Rectal smooth muscle tissue (tissue), 1 donor: ENCODE results near the gene BBIP1.
"Not testable (repeated sequence)": the region's sequence is repeated elsewhere in the genome, so short reads cannot be mapped to it uniquely, and the experiment has no call there.

Experiments
- H3K27ac ChIP-seq: one replicate; pipeline ENCODE4 v1.7.0; 2013; ENCODE audit warnings: low read depth, low read length, inconsistent platforms
- H3K27me3 ChIP-seq: one replicate; pipeline ENCODE4 v1.7.0; 2013; ENCODE audit warnings: low read length; ENCODE audit not compliant: control insufficient read depth, insufficient read depth
- H3K36me3 ChIP-seq: one replicate; pipeline ENCODE4 v1.7.0; 2013; ENCODE audit warnings: low read length; ENCODE audit not compliant: control insufficient read depth, insufficient read depth
- H3K4me1 ChIP-seq: one replicate; pipeline ENCODE4 v1.7.0; 2013; ENCODE audit warnings: low read length; ENCODE audit not compliant: control insufficient read depth, insufficient read depth
- H3K4me3 ChIP-seq: one replicate; pipeline ENCODE4 v1.7.0; 2013; ENCODE audit warnings: low read length
- H3K9ac ChIP-seq: one replicate; pipeline ENCODE4 v1.7.0; 2013; ENCODE audit warnings: low read length

The BBIP1 gene

DNA sequence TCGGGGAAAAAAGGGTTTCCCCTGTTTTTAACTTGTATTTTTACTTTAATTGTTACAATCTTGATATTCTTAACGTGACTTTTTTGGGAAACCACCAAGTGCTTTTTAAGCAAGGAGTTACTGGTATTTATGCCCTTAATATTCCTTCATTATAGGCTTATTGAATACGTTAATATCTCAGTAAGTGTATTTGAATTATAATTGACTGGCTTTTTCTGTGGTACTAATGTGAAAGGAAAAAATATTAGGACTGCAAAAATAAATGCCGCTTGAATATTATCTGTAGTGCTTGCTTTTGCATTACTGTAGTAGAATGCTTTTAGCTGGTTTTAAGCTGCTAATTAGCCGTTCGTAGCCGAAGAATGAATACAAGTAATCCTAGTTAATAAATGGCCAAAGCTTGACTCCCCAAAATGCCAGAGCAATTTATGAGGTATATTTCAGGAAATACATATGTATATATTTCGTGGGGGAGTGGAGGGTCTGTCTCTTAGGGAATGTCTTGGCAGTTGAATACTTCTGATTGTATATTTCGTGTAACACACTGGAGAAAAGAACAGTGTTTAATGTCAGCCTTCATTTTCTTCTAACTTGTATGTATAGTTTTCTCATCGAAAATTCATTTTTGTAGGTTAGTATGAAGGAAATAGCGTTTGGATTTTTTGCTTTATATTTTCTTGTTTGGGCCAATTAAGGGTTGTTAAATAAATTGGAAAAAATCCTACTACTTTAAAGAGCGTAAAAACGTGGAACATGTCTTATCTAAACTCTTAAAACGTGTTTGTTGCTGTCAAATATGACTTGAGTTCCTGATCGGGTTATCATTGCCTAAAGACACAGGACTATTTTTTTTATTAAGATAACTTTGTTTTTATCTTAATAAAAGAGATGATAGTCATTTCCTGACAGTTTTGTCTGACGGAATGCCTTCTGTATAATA lies 45.7 kb downstream of the BBIP1 start:
- Histone ChIP-seq H3K27ac (peak overlapping the region; percentile 97), H3K27me3 (no peaks in the 10 kb centered on the region), H3K9ac (peak overlapping the region; percentile 2), H3K4me3 (peak overlapping the region; percentile 68), H3K4me1 (peaks cover 14% of the 10 kb centered on the region), H3K36me3 (peaks cover 3% of the 10 kb centered on the region)

DNA sequence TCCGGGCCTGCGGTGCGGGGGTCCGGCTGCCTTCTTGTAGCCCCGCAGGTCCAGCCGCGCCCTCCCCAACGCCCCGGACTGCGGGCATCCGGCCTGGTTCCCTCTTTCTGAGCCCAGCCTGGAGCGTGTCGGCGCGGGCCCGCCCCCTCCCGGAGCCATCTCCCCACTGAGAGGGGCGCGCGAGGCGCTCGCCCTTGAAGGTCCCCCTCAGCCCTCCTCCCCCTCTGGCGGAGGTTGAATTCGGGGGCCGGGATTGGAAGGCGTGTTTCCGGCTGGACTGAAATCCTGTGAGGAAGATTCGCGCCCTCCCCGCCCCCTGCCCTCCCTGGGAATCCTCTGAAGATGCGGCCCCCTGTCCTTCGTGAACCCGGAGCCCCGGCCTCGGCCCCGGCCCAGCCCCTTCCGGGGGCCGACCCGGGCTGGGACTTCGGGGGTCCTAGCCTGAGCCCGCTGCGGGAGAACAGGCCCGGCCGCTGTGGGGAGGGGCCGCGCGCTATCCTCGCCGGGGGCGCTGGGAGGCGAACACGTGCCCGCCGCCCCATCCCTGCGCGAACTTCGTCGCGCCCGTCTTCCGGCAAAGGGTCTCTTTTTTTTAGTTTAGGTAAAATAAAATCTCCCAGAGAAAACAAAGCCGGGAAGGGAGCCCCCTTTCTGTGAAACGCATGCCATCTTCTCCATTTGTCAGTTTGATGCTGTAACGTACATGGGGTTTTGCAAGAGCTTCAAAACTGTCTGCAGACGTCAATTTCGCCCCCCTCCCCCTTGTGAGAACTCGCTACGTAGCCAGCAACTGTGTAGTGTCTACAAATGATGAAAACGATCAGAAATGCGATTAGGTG lies 46.6 kb downstream of the BBIP1 start:
- Histone ChIP-seq H3K4me3 (peak overlapping the region; percentile 68), H3K27me3 (no peaks in the 10 kb centered on the region), H3K9ac (peak overlapping the region; percentile 49), H3K36me3 (peaks cover 3% of the 10 kb centered on the region), H3K27ac (peak overlapping the region; percentile 97), H3K4me1 (peaks cover 14% of the 10 kb centered on the region)

GRCh38 chr10:110871298-110872084 lies 47.5 kb downstream of the BBIP1 start, which contains the start of gene PDCD4:
TSS of gene PDCD4 (plus strand) at chr10:110871928. CDS start at chr10:110876028, 4,100 bp downstream.
- Histone ChIP-seq H3K27ac (peak within 1 kb of the TSS; percentile 97), H3K4me1 (peaks cover 14% of the 10 kb centered on the region), H3K9ac (peak within 1 kb of the TSS; percentile 94), H3K27me3 (no peaks in the 10 kb centered on the region), H3K36me3 (no peaks in the 10 kb centered on the region), H3K4me3 (peak within 1 kb of the TSS; percentile 68)

DNA sequence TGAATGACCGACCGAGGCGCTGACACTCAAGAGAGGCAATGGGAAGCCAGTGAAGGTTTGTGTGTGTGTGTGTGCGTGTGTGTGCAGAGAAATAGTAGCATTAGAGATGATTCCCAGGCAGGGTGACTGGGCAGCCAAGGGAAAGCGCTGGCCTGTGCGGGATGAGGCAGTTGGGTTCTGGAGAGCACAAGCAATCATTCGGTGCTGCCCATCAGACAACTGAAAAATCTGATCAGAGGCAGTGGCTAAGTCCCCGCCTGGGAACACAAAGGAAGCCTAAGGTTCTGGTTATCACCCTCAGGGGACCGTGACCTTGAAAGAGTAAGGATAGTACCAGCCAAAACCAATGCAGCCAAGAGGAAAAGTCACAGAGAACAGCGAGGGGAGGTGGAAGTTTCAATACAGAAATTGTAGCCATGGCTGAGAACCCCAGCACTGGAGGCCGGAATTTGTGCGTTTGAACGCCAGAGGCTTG lies 48.1 kb downstream of the BBIP1 start:
- peak overlapping the region; percentile 94 for H3K9ac ChIP-seq
- H3K36me3 ChIP-seq: no peaks in the 10 kb centered on the region
- no peaks in the 10 kb centered on the region for H3K27me3 ChIP-seq
- H3K4me1 ChIP-seq: peaks cover 12% of the 10 kb centered on the region
- H3K27ac ChIP-seq: peak overlapping the region; percentile 97
- H3K4me3 ChIP-seq: peak overlapping the region; percentile 68

DNA sequence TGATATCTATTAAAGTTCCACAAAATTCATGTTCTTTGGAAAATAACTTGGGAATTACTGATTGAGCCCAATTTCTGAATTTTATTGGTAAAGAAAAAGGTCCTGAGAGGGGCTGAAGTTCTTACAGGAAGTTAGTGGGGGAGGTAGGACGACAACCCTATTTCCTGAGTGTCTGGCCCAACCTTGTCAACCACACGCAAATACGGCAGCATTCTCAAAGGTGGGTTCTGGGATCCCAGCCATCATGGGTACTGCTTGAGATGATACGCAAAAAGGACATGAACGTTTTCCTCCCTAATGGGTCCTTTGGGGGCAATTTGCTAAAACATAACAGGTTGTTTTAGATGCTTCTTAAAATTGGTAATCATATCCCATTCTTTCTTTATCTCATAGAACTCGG lies 50.0 kb downstream of the BBIP1 start:
- Histone ChIP-seq H3K27ac (no peak overlapping the region), H3K4me1 (peaks cover 20% of the 10 kb centered on the region)

DNA sequence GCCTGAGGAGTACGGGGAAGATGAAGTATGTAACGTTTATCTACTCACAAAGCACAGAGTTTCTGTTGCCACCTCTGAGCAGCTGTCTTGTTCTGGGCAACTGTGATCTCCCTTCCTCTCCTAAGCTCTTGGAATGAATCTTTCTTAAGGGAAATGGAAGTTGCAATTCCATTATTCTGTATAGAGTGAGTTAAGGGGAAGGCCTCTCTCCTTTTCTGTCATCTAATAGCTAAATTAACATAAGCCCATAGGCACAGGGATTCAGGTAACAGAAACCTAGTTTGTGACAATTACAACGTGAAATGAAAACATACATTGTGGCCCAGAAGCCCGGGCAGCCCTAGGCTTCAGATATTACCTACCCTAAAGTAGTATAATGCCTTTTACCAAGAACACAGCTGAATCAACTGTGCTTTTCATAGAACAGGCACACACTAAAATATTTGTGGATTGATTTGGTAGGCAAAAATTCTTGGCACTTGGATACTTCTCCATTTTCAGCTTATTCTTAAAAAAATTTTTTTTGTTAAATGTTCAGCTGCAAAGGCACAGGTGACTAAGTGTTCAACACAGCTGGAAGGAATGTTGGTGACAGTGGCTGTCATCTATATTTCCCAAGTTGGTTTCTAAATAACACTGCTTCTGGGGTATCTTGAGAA lies 51.0 kb downstream of the BBIP1 start:
- Histone ChIP-seq H3K4me3 (peak overlapping the region; percentile 4), H3K27ac (no peak overlapping the region), H3K4me1 (peaks cover 20% of the 10 kb centered on the region), H3K9ac (no peak overlapping the region), H3K36me3 (no peaks in the 10 kb centered on the region), H3K27me3 (no peaks in the 10 kb centered on the region)

More for the DNA sequence above, 50.0 kb downstream of the BBIP1 start:
- Histone ChIP-seq H3K27me3 (no peaks in the 10 kb centered on the region), H3K9ac (no peak overlapping the region), H3K36me3 (no peaks in the 10 kb centered on the region), H3K4me3 (no peak overlapping the region)

- peaks cover 20% of the 10 kb centered on the region for H3K4me1 ChIP-seq
- not testable (repeated sequence) for H3K36me3 ChIP-seq, H3K4me3 ChIP-seq, H3K9ac ChIP-seq, H3K27me3 ChIP-seq, H3K27ac ChIP-seq
Observed at GRCh38 chr10:110867011-110867806, 51.8 kb downstream of the BBIP1 start.

- no peaks in the 10 kb centered on the region for H3K36me3 ChIP-seq
- H3K27me3 ChIP-seq: no peaks in the 10 kb centered on the region
- H3K27ac ChIP-seq: peak overlapping the region; percentile 66
- H3K9ac ChIP-seq: no peak overlapping the region
- peaks cover 15% of the 10 kb centered on the region for H3K4me1 ChIP-seq
- peak overlapping the region; percentile 21 for H3K4me3 ChIP-seq
Observed at GRCh38 chr10:110865809-110866482, 53.0 kb downstream of the BBIP1 start.

DNA sequence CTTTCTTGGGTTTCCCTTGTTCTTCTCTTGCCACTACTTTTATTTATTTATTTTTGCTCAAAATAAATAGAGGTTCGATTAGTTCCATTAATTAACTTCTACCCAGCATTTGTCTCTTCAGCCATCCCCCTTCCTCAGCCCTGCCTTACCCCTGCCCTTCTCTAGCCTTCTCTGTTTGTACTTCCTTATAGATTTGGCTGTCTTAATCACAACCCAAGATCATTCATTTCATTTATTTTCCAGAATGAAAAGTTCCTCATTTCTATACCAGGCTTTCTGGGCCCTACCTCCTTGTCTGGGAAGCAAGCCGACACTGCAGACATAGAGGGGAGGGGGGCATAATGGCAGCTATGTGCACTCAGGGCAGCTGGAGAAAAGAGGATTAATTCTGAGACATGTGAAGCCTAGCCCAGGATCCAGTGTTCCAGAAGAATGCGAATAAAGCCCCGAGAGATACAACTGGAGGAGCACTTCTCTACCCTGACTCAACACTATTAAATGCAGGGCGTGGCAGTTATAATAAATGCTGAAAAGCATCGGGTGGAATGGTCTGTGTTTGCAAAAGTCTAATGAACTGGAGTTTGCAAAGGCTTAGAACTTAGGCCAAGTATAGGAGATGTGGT lies 53.7 kb downstream of the BBIP1 start:
- peak overlapping the region; percentile 21 for H3K4me3 ChIP-seq
- no peaks in the 10 kb centered on the region for H3K27me3 ChIP-seq
- peaks cover 12% of the 10 kb centered on the region for H3K4me1 ChIP-seq
- no peak overlapping the region for H3K9ac ChIP-seq
- H3K27ac ChIP-seq: peak overlapping the region; percentile 66
- no peaks in the 10 kb centered on the region for H3K36me3 ChIP-seq

DNA sequence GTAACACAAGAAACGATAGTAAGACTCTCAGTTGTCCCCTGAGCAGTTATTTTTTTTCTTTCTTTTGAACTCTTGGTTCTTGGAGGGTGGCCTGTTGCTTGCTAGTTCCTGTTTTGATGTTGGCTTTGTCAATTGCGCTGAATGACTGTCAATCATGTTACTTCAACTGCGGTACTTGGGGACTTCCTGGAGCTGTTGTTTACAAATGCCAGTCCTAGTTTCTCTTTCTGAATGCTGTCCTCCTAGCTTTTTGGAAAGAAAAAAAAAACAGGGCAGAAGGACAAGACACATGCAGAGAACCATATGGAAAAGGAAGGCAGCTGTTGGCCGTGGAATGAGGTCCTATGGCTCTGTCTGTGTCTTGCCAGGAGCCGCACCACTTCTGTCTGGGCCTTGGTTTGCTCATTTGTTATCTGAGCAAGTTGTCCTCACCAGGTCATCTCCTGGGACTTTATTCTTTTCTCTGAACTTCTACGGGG lies 54.3 kb downstream of the BBIP1 start:
- Histone ChIP-seq H3K27ac (peak overlapping the region; percentile 66), H3K4me1 (peaks cover 12% of the 10 kb centered on the region), H3K36me3 (no peaks in the 10 kb centered on the region), H3K9ac (no peak overlapping the region), H3K4me3 (no peak overlapping the region), H3K27me3 (no peaks in the 10 kb centered on the region)
